Measurements from ENCODE around the gene ZNF576. TPM values are rescaled to one million over a fixed set of nuclear protein-coding genes. Genes with fewer than 3 reads are reported as not detected.

Gene ZNF576
- total RNA-seq, 1 donor from 2014 or later = 21.9 TPM

DNA sequence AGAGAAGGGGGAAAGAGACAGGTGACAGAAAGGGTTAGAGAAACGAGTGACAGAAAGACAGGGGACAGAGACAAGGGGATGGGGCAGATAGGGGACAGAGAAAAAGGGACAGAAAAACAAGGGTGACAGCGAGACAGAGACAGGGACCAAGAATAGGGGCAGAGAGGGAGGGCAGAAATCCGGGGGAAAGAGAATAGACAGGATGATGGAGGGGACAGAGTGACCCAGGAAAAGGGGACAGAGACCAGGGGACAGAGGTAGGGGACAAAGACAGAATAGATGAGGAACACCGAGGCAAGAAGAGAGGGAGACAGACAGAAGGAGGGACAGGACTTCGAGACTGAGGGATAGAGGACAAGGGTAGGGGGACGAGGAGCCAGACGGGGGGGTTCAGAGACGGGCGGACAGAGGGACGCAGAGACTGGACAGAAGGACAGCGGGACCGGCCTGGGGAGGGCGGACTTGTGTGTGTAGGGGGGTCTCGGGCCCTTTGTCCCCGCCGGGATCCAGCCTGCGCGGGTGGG, 42.7 kb downstream of the ZNF576 start:
- Histone ChIP-seq H3K36me3 (no peaks in the 10 kb centered on the region), H3K27me3 (peaks cover 3% of the 10 kb centered on the region), H3K4me3 (peak overlapping the region; percentile 70 to 71), H3K4me1 (peaks cover 21% of the 10 kb centered on the region), H3K9me3 (no peaks in the 10 kb centered on the region), H3K27ac (no peak overlapping the region)
- TF ChIP-seq POLR2AphosphoS5 (IDR thresholded peaks at IDR 0.05; ENCODE audit: insufficient read depth in 1 of 2, low read depth in 1 of 2) = no peak
- TF ChIP-seq, protein P1, sequence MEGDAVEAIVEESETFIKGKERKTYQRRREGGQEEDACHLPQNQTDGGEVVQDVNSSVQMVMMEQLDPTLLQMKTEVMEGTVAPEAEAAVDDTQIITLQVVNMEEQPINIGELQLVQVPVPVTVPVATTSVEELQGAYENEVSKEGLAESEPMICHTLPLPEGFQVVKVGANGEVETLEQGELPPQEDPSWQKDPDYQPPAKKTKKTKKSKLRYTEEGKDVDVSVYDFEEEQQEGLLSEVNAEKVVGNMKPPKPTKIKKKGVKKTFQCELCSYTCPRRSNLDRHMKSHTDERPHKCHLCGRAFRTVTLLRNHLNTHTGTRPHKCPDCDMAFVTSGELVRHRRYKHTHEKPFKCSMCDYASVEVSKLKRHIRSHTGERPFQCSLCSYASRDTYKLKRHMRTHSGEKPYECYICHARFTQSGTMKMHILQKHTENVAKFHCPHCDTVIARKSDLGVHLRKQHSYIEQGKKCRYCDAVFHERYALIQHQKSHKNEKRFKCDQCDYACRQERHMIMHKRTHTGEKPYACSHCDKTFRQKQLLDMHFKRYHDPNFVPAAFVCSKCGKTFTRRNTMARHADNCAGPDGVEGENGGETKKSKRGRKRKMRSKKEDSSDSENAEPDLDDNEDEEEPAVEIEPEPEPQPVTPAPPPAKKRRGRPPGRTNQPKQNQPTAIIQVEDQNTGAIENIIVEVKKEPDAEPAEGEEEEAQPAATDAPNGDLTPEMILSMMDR (IDR thresholded peaks at IDR 0.05) = no peak
- no peak for TF ChIP-seq POLR2A (IDR thresholded peaks at IDR 0.05)
- no peak for DNase-seq (ENCODE audit: extremely low spot score in 2 of 2)
- intact Hi-C loops (cut with DNase I) = no loop called here

DNA sequence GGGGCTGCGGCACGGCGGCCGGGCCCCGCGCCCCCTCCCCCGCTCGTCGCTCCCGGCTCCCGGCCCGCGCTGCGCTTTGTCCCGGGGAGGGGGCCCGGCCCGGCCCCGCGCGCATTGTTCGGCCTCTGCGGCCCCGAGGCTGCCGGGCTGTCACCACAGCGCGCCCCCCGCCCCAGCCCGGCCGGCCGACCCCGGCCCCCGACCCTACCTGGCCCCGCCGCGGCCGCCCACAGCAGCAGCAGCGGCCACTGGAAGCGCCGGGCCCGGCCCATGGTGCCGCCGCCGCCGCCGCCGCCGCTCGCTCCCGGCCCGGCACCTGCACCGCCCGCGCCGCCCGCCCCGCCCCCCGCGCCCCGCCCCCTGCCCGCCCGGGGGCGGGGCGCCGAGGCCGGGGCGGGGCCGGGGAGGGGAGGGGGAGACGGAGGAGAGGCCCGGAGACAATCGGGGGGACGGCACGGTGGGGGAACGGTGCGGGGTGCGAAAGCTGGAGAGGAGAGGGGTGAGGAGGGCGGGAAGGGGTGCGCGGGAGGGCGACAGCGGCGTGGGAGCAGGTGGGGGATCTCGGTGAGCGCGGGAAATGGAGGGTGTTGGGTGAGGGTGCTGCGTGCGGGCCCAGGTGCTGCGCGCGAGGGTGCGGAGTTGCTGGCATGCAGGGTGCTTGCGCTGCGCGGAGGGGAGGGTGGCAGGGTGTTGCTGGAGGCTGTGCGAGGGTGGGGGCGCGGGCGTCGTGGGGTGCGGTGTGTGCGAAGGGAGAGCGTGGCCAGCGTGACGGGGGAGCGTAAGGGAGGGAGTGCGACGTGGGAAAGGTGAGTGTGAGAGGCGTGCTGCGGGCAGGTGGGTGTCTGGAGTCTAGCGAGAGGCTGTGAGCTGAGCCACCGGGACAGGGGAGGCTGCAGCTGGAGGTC, 43.4 kb downstream of the ZNF576 start, which contains the start of gene CADM4:
Gene CADM4, minus strand, starts transcription at position 332 of the 905 bp plus-strand sequence. Its CDS starts 60 bp downstream, at position 272.
- peaks cover 14% of the 10 kb centered on the region for H3K4me1 ChIP-seq
- H3K36me3 ChIP-seq = no peaks in the 10 kb centered on the region
- H3K9me3 ChIP-seq = no peaks in the 10 kb centered on the region
- intact Hi-C loops (cut with DNase I) = no loop called here
- H3K27ac ChIP-seq = peak within 1 kb of the TSS; percentile 66
- TF ChIP-seq POLR2AphosphoS5 (IDR thresholded peaks at IDR 0.05; ENCODE audit: insufficient read depth in 1 of 2, low read depth in 1 of 2) (no peak), POLR2A (IDR thresholded peaks at IDR 0.05) (no peak)
- TF ChIP-seq, protein P1 (IDR thresholded peaks at IDR 0.05) = no peak
- H3K27me3 ChIP-seq = peaks cover 3% of the 10 kb centered on the region
- DNase-seq (ENCODE audit: extremely low spot score in 2 of 2) = no peak
- H3K4me3 ChIP-seq = peak within 1 kb of the TSS; percentile 70 to 71

DNA sequence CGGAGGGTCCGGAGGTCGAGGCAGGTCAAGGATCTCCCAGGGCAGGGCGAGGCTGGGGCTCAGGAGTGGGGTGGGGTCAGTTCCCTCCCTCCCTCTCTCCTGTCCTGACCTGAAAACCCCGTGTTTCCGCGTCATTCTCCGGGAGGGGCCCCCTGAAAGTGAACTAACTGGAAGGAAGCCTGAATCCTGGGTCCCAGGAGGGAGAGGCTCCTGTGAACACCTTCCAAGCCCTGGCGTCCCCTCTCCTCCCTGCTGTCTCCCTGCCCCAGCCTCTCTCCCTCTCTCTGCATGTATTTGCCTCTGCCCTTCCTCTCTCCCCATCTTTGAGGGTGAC, 44.0 kb downstream of the ZNF576 start:
- intact Hi-C loops (cut with DNase I) = no loop called here
- DNase-seq (ENCODE audit: extremely low spot score in 2 of 2) = no peak
- peaks cover 8% of the 10 kb centered on the region for H3K4me1 ChIP-seq
- no peaks in the 10 kb centered on the region for H3K36me3 ChIP-seq
- H3K4me3 ChIP-seq = peak overlapping the region; percentile 70 to 71
- H3K27me3 ChIP-seq = peaks cover 3% of the 10 kb centered on the region
- TF ChIP-seq POLR2A (IDR thresholded peaks at IDR 0.05) = no peak
- no peak for TF ChIP-seq POLR2AphosphoS5 (IDR thresholded peaks at IDR 0.05; ENCODE audit: insufficient read depth in 1 of 2, low read depth in 1 of 2)
- TF ChIP-seq, protein P1 (IDR thresholded peaks at IDR 0.05) = no peak
- no peaks in the 10 kb centered on the region for H3K9me3 ChIP-seq
- peak overlapping the region; percentile 66 for H3K27ac ChIP-seq

DNA sequence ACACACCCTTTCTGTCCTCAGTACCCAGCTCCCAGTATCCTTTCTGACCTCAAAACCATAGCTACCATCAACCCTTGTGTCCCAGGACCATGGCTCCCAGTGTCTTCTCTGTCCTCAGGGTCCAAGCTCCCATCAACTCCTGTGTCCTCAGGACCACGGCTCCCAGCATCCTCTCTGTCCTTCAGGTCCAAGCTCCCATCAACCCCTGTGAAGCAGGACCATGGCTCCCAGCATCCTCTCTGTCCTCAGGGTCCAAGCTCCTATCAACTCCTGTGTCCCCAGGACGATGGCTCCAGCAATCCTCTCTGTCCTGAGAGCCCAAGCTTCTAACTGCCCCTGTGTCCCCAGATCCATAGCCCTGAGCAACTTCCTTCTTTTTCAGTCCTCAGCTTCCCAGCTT, 44.9 kb downstream of the ZNF576 start:
- H3K4me1 ChIP-seq = peaks cover 8% of the 10 kb centered on the region
- no peak for TF ChIP-seq POLR2A (IDR thresholded peaks at IDR 0.05)
- TF ChIP-seq POLR2AphosphoS5 (IDR thresholded peaks at IDR 0.05; ENCODE audit: insufficient read depth in 1 of 2, low read depth in 1 of 2) = no peak
- TF ChIP-seq, protein P1 (IDR thresholded peaks at IDR 0.05) = no peak
- H3K27me3 ChIP-seq = peaks cover 3% of the 10 kb centered on the region
- no peaks in the 10 kb centered on the region for H3K9me3 ChIP-seq
- no peak for DNase-seq (ENCODE audit: extremely low spot score in 2 of 2)
- no peak overlapping the region for H3K27ac ChIP-seq
- H3K36me3 ChIP-seq = peaks cover 0 to 3% of the 10 kb centered on the region in 2 donors
- intact Hi-C loops (cut with DNase I) = no loop called here
- no peak overlapping the region for H3K4me3 ChIP-seq

DNA sequence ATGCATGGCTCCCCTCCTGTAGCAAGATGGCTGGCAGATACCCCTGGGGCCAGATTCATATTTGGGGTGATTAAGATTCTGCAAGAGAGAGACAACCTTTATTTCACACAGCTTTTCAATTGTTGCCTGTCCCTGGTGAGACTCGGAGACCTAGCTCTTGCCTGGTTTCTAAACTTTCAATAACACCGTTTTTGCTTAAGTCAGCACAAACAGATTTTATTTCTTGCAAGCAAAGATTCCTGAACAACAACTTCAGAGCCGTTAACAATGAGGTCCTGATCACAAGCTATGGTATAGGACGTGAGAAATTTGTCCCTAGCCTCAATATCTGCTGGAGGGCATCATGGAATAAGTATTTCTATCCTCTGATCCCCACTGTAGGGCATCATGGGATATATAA, 46.1 kb downstream of the ZNF576 start:
- H3K36me3 ChIP-seq = peaks cover 0 to 5% of the 10 kb centered on the region in 2 donors
- peaks cover 8% of the 10 kb centered on the region for H3K4me1 ChIP-seq
- no peak overlapping the region for H3K4me3 ChIP-seq
- H3K27ac ChIP-seq = no peak overlapping the region
- intact Hi-C loops (cut with DNase I) = no loop called here
- TF ChIP-seq, protein P1 (IDR thresholded peaks at IDR 0.05) = no peak
- DNase-seq (ENCODE audit: extremely low spot score in 2 of 2) = no peak
- no peaks in the 10 kb centered on the region for H3K9me3 ChIP-seq
- peaks cover 3% of the 10 kb centered on the region for H3K27me3 ChIP-seq
